IMR-90 (cell line): ENCODE results near the gene KDM1A. TPM values are rescaled to one million over a fixed set of nuclear protein-coding genes. Genes with fewer than 3 reads are reported as not detected.

Experiments used
- ATAC-seq: fragments of 200-7000 bp; cut with Tn5 transposase; 2 replicates; pipeline ENCODE4 v1.9.1; 2020; ENCODE audit warnings: low read depth, mild to moderate bottlenecking, moderate library complexity
- BruUV-seq: library from RNA; stranded (reverse); fragments of 400-500 nt; replicated peaks from 2 replicates; lab custom pipeline; 2021; lab: Mats Ljungman, UMichigan
- CTCF ChIA-PET: fragments of 300-600 bp; formaldehyde crosslinking; extraction: SDS; loops from one replicate; lab custom pipeline; 2021; ENCODE audit warnings: antibody characterized with exemption; lab: Yijun Ruan, JAX
- POLR2A ChIA-PET: fragments of 300-600 bp; sonication (Branson Sonifier 250); formaldehyde crosslinking; loops from one replicate; lab custom pipeline; 2022; ENCODE audit warnings: antibody characterized with exemption; ENCODE audit not compliant: unreplicated experiment; lab: Charles Lee
- DNase-seq: peaks from one replicate; pipeline ENCODE4 v3.0.0; 2013
- H2AFZ ChIP-seq: replicated peaks from 2 replicates; pipeline ENCODE3; 2013; ENCODE audit warnings: low read length, mild to moderate bottlenecking; ENCODE audit not compliant: poor library complexity
- H2AK5ac ChIP-seq: 2 replicates; pipeline ENCODE4 v1.6.1; 2013; ENCODE audit warnings: low read depth, low read length, inconsistent platforms
- H2AK9ac ChIP-seq: replicated peaks from 2 replicates; pipeline ENCODE3; 2013; ENCODE audit warnings: mild to moderate bottlenecking, low read depth, low read length, moderate library complexity; ENCODE audit not compliant: poor library complexity
- H2BK120ac ChIP-seq: 2 replicates; pipeline ENCODE4 v1.6.1; 2013; ENCODE audit warnings: low read depth, low read length, inconsistent platforms
- H2BK15ac ChIP-seq: 3 replicates; pipeline ENCODE4 v1.6.1; 2013; ENCODE audit warnings: low read depth, low read length, inconsistent platforms
- H2BK20ac ChIP-seq: 2 replicates; pipeline ENCODE4 v1.6.1; 2013; ENCODE audit warnings: low read depth, mild to moderate bottlenecking, inconsistent platforms, low read length, moderate library complexity
- H2BK5ac ChIP-seq: 2 replicates; pipeline ENCODE4 v1.6.1; 2013; ENCODE audit warnings: mild to moderate bottlenecking, low read depth, low read length, inconsistent platforms; ENCODE audit not compliant: poor library complexity, severe bottlenecking
- H3K14ac ChIP-seq: replicated peaks from 2 replicates; pipeline ENCODE4 v1.6.1; 2013; ENCODE audit warnings: low read depth, low read length, inconsistent platforms
- H3K18ac ChIP-seq: 2 replicates; pipeline ENCODE4 v1.6.1; 2013; ENCODE audit warnings: low read depth, low read length, control low read depth
- H3K23ac ChIP-seq: 2 replicates; pipeline ENCODE4 v1.6.1; 2013; ENCODE audit warnings: low read depth, low read length, inconsistent platforms
- H3K27ac ChIP-seq: 2 replicates; pipeline ENCODE4 v1.5.1; 2013; ENCODE audit warnings: mild to moderate bottlenecking, control low read depth, low read length; ENCODE audit not compliant: insufficient read depth
- H3K27me3 ChIP-seq: 2 replicates; pipeline ENCODE4 v1.6.1; 2013; ENCODE audit warnings: low read length; ENCODE audit not compliant: control insufficient read depth, insufficient read depth
- H3K36me3 ChIP-seq: 2 replicates; pipeline ENCODE4 v1.6.1; 2013; ENCODE audit warnings: low read length, mixed read lengths; ENCODE audit not compliant: control insufficient read depth, insufficient read depth
- H3K4ac ChIP-seq: 2 replicates; pipeline ENCODE4 v1.6.1; 2013; ENCODE audit warnings: low read depth, low read length, inconsistent platforms
- H3K4me1 ChIP-seq: 2 replicates; pipeline ENCODE4 v1.6.1; 2013; ENCODE audit warnings: low read length, mixed read lengths; ENCODE audit not compliant: control insufficient read depth, insufficient read depth
- H3K4me2 ChIP-seq: 2 replicates; pipeline ENCODE4 v1.6.1; 2013; ENCODE audit warnings: low read depth, mild to moderate bottlenecking, control low read depth, low read length, moderate library complexity
- H3K4me3 ChIP-seq: 2 replicates; pipeline ENCODE4 v1.5.1; 2013; ENCODE audit warnings: low read depth, mild to moderate bottlenecking, control low read depth, low read length, moderate library complexity; ENCODE audit not compliant: insufficient read depth
- H3K56ac ChIP-seq: 2 replicates; pipeline ENCODE4 v1.6.1; 2013; ENCODE audit warnings: low read length, inconsistent platforms; ENCODE audit not compliant: insufficient read depth; ENCODE audit errors: extremely low read depth
- H3K79me1 ChIP-seq, 2 experiments: 2 replicates each; pipeline ENCODE4 v1.6.1; 2013; ENCODE audit warnings: low read length in 2 of 2, inconsistent platforms in 1 of 2, low read depth in 1 of 2
- H3K9ac ChIP-seq: 2 replicates; pipeline ENCODE4 v1.6.1; 2013; ENCODE audit warnings: low read depth, low read length, control low read depth
- H3K9me1 ChIP-seq: 2 replicates; pipeline ENCODE4 v1.6.1; 2013; ENCODE audit warnings: low read length, inconsistent platforms; ENCODE audit not compliant: insufficient read depth
- H3K9me3 ChIP-seq: 2 replicates; pipeline ENCODE4 v1.6.1; 2013; ENCODE audit warnings: low read length; ENCODE audit not compliant: control insufficient read depth, insufficient read depth
- H4K20me1 ChIP-seq: 2 replicates; pipeline ENCODE4 v1.6.1; 2013; ENCODE audit warnings: low read length, inconsistent platforms; ENCODE audit not compliant: insufficient read depth
- H4K5ac ChIP-seq: 2 replicates; pipeline ENCODE4 v1.6.1; 2013; ENCODE audit warnings: mild to moderate bottlenecking, low read depth, low read length, control low read depth
- H4K8ac ChIP-seq, 2 experiments: 2 replicates each; pipeline ENCODE4 v1.6.1; 2013; ENCODE audit warnings: low read depth in 2 of 2, low read length in 2 of 2, control low read depth in 1 of 2, inconsistent platforms in 1 of 2
- H4K91ac ChIP-seq: 2 replicates; pipeline ENCODE4 v1.6.1; 2013; ENCODE audit warnings: low read depth, low read length, inconsistent platforms; ENCODE audit not compliant: insufficient read depth
- MAZ ChIP-seq: IDR thresholded peaks from 2 replicates; pipeline ENCODE4 v1.6.1; 2012; ENCODE audit warnings: low read depth, mild to moderate bottlenecking, low read length, improper control_type of control experiment, moderate library complexity, borderline replicate concordance
- POLR2A ChIP-seq: IDR thresholded peaks from 2 replicates; pipeline ENCODE4 v1.6.1; 2012; ENCODE audit warnings: mild to moderate bottlenecking, low read depth, low read length
- RFX5 ChIP-seq: IDR thresholded peaks from 2 replicates; pipeline ENCODE4 v1.8.0; 2012; ENCODE audit warnings: low read depth, mild to moderate bottlenecking, low read length, moderate library complexity
- WGBS, 2 experiments: methylation state at CpG; one replicate each; pipeline versions ENCODE4 v1.1.5 to v1.1.7; 2013; ENCODE audit warnings: missing lambda C conversion rate in 2 of 2; ENCODE audit not compliant: insufficient read length in 1 of 2; ENCODE audit errors: extremely low coverage in 2 of 2; 5-methylcytosine and 5-hydroxymethylcytosine counted together
- dilution Hi-C: fragments of 300-500 bp; cut with HindIII; formaldehyde crosslinking; loops from one replicate; pipeline ENCODE4 v1.14.3; 2018; ENCODE audit warnings: low sequenced_read_pairs; ENCODE audit not compliant: unreplicated experiment
- in situ Hi-C: fragments of 300-500 bp; cut with MboI; formaldehyde crosslinking; loops from 3 replicates; pipeline ENCODE4 v1.14.3; 2019; ENCODE audit warnings: low sequenced_read_pairs, inconsistent platforms, mixed read lengths
- intact Hi-C: fragments of 100-400 bp; cut with micrococcal nuclease; formaldehyde crosslinking; loops from 2 replicates; pipeline ENCODE4 v1.10.0; 2022
- polyA plus RNA-seq, 3 experiments: library from polyadenylated mRNA; depleted of rRNA; stranded (reverse); fragments of >200 nt; gene quantifications; 2 replicates each; pipeline ENCODE4 v1.2.3, GENCODE V29; 2012; ENCODE audit warnings: low replicate concordance in 1 of 3
- total RNA-seq: library from RNA; depleted of rRNA; stranded (reverse); fragments of >200 nt; gene quantifications from 2 replicates; pipeline ENCODE4 v1.2.3, GENCODE V29; 2012

KDM1A gene
- total and polyA plus RNA-seq, 2 of the 4 experiments (the other 2 are of a cell fraction) = 58.7 to 104 TPM

GRCh38 chr1:23069675-23070074, 50.4 kb downstream of the KDM1A start:
- H3K9me3 ChIP-seq = no peaks in the 10 kb centered on the region
- H2AFZ ChIP-seq = no peak overlapping the region
- ChIA-PET POLR2A (no interaction called here), CTCF (no interaction called here)
- H4K91ac ChIP-seq = no peak overlapping the region
- H4K5ac ChIP-seq = no peak overlapping the region
- no peaks in the 10 kb centered on the region; the same call in 1 of the 2 replicates for H3K9me1 ChIP-seq
- in situ Hi-C loops = no loop called here
- no peak overlapping the region for H3K14ac ChIP-seq
- ATAC-seq = no peak
- no peak overlapping the region for H2BK15ac ChIP-seq
- no peak overlapping the region for H2BK5ac ChIP-seq
- H4K8ac ChIP-seq = no peak overlapping the region
- no peak overlapping the region for H3K9ac ChIP-seq
- H2AK5ac ChIP-seq = no peak overlapping the region
- H2AK9ac ChIP-seq = no peak overlapping the region
- no peak for DNase-seq
- intact Hi-C loops = loop anchor here (5.0 kb wide), 1 partner anchor 92 kb away; no protein-coding TSS in a partner anchor
- WGBS, 2 experiments = no CpG with 5 or more reads among the region's 4 CpGs
- no peaks in the 10 kb centered on the region for H4K20me1 ChIP-seq
- H3K56ac ChIP-seq = no peak overlapping the region; the same call in 1 of the 2 replicates
- no peak for TF ChIP-seq RFX5
- no peak for TF ChIP-seq MAZ
- no peak for TF ChIP-seq POLR2A
- dilution Hi-C loops = no loop called here
- no peak overlapping the region for H2BK120ac ChIP-seq
- no peak overlapping the region for H3K27ac ChIP-seq
- H3K27me3 ChIP-seq = no peaks in the 10 kb centered on the region
- H3K4me2 ChIP-seq = no peak overlapping the region
- no peak overlapping the region for H2BK20ac ChIP-seq
- peaks cover 27% of the 10 kb centered on the region for H3K36me3 ChIP-seq
- no peak overlapping the region for H3K18ac ChIP-seq
- no TSS peak for BruUV-seq
- H3K4me1 ChIP-seq = no peaks in the 10 kb centered on the region
- no peak overlapping the region for H3K23ac ChIP-seq
- H3K4ac ChIP-seq = no peak overlapping the region
- H3K4me3 ChIP-seq = no peak overlapping the region
- H3K79me1 ChIP-seq = peaks cover 17 to 26% of the 10 kb centered on the region in 2 experiments
